GM13976 (cell line): ENCODE results near the gene GDI2.

Experiments used
- DNase-seq: peaks from one replicate; pipeline ENCODE4 v3.0.0; 2012; ENCODE audit warnings: low spot score
- CTCF ChIP-seq: IDR thresholded peaks from 2 replicates; pipeline ENCODE4 v1.5.1; 2012; ENCODE audit warnings: borderline replicate concordance, mild to moderate bottlenecking; ENCODE audit not compliant: insufficient read depth; ENCODE audit errors: extremely low read depth, missing control alignments, control extremely low read depth
- in situ Hi-C: fragments of 300-500 bp; cut with MboI; formaldehyde crosslinking; loops from one replicate; pipeline ENCODE4 v1.12.0; 2022; ENCODE audit warnings: low sequenced_read_pairs, mixed read lengths, inconsistent platforms; ENCODE audit not compliant: unreplicated experiment

The GDI2 gene

GRCh38 chr10:5775685-5776084 is 37.5 kb downstream of the GDI2 start:
- no peak for TF ChIP-seq CTCF
- DNase-seq = peak; percentile 28
- in situ Hi-C loops = no loop called here

GRCh38 chr10:5774987-5775620 is 38.1 kb downstream of the GDI2 start:
- DNase-seq = no peak

GRCh38 chr10:5766189-5766588 is 47.0 kb downstream of the GDI2 start:
- in situ Hi-C loops = no loop called here
- no peak for DNase-seq

More at GRCh38 chr10:5774987-5775620, 38.1 kb downstream of the GDI2 start:
- in situ Hi-C loops = no loop called here
- TF ChIP-seq CTCF = no peak

GRCh38 chr10:5765617-5766016 is 47.6 kb downstream of the GDI2 start:
- DNase-seq = no peak

More at GRCh38 chr10:5766189-5766588, 47.0 kb downstream of the GDI2 start:
- no peak for TF ChIP-seq CTCF

GRCh38 chr10:5764422-5765297 is 48.6 kb downstream of the GDI2 start:
- in situ Hi-C loops = no loop called here
- TF ChIP-seq CTCF = no peak
- DNase-seq = no peak

More at GRCh38 chr10:5765617-5766016, 47.6 kb downstream of the GDI2 start:
- TF ChIP-seq CTCF = no peak
- in situ Hi-C loops = no loop called here

- DNase-seq = no peak
- in situ Hi-C loops = no loop called here
- TF ChIP-seq CTCF = no peak
Measured at GRCh38 chr10:5762531-5762930, 50.7 kb downstream of the GDI2 start.
